DLD1 (cell line): ENCODE measurements around the gene MICAL2.

Source experiments
- in situ Hi-C: cut with HindIII; loops from 2 replicates; pipeline ENCODE4 v1.10.0; 2017; ENCODE audit warnings: low sequenced_read_pairs

The MICAL2 gene

GRCh38 chr11:12098601-12099000 lies 11.8 kb upstream of the MICAL2 start:
- in situ Hi-C loops = no loop called here

- in situ Hi-C loops = no loop called here
Observed at GRCh38 chr11:12099132-12099873, 11.1 kb upstream of the MICAL2 start.

- in situ Hi-C loops = no loop called here
Observed at GRCh38 chr11:12100429-12100828, 10.0 kb upstream of the MICAL2 start.

DNA sequence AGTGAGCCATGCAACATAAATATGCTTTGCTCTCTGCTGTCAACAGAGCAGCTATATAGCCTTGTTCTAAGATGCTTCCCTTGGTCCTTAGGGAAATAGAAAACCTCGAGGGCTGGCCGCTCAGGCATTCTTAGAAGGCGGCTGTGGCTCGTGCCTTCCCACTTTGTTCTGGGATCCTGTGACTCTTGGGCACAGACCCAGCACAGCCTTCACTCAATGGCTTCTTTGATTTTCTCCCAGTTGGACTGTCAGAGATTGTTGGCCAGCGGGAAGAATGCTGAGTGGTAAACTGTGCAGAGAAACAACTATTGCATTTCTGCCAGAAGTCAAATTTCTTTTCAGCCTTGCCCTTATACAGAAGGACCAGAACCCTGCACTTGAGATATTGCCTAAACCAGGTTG lies 9.5 kb upstream of the MICAL2 start:
- in situ Hi-C loops = no loop called here

DNA sequence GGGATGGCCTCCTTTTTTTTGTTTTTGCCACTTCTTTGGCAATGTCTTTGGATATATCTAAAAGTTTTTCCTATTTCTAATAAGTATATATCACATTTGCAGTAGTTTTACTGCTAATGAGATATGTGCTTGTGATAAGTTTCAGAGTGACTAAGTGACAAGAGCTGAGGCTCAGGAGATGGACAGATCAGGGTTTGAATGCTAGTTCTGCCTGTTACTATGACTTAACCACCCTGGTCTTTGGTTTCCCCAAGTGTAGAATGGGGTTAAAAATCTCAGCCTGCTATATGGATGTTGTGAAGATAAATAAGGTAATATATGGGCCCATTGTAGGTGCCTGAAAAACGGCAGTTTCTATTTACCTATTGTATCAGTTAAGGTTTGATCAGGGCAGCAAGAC lies 9.1 kb upstream of the MICAL2 start:
- in situ Hi-C loops = no loop called here

DNA sequence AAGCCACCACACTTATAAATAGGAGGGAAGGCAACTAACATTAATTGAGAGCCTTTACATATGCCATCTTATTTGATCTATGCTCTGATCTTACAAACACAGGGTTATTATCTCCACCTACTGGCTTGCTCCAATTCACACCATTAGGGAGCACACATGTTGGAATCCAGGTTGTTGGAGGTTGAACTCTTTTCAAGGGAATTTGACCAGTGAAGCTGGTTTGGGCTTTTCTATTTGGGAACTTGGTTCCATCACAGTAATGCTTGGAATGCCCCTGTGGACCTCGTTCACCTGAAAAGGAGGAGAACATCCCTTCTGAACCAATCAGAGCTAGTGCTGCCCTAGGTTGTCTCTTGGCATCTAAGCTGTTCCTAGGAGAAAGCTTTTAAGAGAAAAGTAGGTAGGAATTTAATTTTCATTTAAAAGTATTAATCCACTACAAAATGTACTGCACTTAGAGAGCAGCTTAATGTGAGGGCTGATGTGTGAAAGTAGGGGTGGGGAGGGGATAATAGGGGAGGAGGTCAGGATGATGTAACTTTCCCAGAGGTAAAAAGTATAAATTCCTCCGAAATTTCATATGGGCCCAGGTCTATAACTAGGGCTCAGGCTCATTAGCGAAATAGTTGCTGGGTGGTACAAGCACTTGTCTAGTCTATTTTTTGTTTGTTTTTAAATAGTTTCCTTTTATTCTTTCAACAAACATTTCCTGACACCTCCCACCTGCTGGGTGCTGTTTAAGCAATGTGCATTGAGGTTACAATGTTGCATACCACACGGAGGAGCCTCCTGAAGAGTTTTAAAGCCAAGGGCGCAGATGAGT lies 7.6 kb upstream of the MICAL2 start:
- in situ Hi-C loops = no loop called here

DNA sequence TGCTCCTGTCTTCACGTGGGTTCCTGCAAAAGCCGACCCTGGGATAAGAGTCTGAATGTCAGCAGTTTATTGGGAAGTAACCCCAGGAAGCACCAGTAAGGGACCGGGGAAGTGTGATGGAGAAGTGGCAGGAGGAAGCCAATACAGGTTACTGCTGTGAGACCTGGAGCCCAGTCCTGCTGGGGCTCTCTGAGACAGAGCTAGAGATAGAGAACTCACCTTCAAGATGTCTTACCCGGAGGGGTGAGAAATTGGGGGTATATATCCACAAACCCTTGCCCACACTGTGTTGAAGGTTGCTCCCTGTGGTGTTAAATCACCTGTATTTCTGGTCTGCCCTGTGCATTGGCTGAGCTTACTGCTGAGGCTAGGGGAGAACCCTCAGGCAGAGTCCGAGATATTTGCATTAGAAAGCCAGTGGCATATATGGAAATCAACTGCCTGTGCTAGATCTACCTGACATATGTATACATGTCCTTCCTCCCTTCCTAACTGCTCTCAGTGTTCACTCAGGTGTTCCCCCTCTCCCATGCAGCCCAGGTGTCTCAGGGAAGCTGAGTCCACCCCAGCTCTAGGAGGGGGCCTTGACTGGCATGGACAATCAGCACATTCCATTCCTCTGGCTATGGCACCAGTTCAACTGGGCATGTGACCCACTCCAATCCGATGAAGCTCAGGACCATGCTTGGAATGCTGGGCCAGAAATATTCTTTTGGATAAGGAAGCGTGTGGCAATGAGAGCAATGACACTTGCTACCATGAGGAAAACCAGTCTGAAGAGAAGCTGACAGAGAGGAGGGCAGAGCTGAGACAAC lies 6.8 kb upstream of the MICAL2 start:
- in situ Hi-C loops = no loop called here

DNA sequence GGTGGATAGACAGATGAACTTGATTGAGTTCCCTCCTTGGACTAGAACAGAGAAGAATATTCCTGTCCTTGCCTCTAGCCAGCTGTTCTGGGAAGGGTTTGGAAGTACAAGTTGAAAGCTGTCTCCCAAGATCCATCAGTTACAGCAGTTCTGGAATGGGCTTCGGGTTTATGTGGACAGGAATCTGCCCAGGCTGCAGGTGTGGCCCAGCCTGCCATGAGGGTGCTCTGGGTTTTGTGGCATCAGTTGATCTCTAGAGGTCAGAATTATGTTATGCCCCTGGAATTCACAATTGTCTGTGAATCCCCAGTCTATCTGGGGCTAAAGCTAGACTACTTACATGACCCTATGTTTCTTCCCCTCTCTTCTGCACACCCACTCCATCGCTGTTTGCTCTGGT lies 4.9 kb upstream of the MICAL2 start:
- in situ Hi-C loops = no loop called here

- in situ Hi-C loops = no loop called here
Observed at GRCh38 chr11:12106101-12106500, 4.3 kb upstream of the MICAL2 start.

DNA sequence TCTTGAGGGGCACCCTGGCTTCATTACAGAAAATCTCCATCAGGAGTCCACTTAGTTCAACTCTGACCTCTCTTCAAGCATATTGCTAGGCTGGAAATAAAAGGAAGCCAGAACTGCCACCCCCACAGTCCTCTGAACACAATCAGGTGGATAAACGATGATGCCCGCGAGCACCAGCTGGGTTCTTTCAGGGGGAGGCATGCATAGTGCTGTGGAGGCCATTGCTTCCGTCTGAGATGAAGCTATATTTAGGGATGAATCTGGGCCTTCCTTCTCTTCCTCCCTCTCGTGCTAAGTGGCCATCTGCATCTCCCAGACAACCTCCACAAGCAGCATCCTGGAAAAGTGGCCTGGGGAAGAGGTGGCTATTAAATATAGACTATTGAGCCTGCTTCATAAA lies 3.9 kb upstream of the MICAL2 start:
- in situ Hi-C loops = no loop called here

- in situ Hi-C loops = no loop called here
Observed at GRCh38 chr11:12108875-12109453, 1.4 kb upstream of the MICAL2 start.

DNA sequence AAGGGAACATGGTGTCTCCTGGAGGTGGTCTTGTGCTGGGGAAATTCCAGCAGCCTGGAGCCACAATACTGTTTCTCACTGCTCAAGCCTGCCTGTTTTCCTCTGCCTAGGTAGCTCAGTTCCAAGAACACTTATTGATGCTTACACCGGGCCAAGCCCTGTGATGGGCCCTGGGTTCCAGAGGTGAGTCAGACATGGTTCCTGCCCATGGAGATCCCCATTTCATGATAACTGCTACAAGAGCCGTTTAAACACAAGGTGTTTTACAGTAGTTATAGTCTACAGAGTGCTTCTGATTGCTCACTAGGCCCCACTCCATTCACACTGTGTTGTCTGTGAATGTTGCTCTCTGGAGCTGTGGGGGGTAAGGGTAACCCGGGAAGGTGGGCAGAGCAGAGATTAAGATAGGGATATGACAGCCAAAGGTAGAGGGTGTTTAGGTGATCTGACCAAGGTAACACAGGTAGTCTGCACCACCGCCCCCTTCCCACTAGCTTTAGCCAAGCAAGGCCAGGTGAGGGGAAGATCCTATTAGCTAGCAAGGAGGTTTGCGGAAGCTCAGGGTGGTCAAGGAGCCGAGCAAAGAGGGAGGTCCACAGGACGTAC lies 696 bp upstream of the MICAL2 start:
- in situ Hi-C loops = no loop called here

- in situ Hi-C loops = no loop called here
Observed at GRCh38 chr11:12110714-12111548, 541 bp downstream of the MICAL2 start.

DNA sequence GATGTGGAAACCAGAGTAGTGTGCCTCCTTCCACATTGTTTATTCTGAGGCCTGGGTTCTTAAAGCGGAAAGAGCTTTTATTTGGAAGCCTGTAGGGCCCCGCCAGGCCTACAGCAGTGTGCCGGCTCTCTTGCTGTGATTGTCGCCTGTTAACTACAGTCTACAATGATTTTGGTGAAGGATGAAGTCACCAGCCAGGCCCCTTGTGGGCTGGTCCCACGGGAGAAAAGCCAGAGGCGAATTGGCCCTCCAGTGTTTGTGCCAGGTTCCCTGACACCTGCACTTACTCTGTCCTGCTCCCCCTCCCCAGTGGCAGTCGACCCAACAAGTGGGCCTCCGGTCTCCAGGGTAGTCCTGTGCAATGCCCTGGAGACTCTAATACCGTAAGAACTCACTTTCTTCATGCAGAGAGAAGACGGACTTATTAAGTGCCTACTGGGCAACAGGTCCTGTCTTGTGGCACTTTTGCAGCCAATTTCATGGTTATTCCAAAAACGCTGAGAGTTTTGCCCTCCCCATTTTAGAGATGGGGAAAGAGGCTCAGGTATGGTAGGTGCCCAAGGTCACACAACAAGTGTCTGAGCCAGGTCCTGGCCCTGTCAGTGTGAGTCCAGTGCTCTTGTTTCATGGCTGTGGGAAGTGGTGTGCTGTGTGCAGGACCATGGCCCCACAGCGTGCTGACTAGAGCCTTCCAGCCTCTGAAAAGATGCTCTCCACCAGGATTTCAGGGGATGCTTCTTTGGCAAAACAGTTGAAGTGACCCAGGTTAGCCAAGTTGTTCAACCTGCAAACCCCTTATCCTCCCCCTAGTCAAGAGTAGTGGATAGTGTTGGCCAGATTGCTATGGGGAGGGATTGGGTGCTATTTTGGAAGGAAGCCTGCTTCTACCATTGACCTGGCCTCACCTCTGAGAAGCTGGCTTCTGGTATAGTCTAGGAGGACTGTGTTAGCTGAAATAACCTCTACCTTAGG lies 1.4 kb downstream of the MICAL2 start:
- in situ Hi-C loops = no loop called here

DNA sequence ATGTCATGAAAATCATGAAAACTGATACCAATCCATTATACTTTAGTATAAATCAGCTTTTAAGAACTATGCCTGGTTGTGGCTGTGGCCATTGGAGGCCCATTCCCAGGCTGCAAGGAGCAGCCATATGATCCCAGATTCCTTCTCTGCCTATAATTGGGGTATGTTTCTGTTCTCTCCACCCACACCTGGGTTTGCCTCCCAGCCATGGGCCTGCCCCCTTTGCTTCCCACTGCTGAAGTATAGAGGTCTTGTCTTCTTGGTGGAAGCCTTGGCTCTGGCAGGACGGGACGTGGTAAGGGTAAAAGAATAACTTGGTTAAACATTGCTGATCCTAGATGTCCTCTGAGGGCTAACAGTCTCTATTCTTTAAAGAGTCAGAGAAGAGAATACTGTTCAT lies 2.4 kb downstream of the MICAL2 start:
- in situ Hi-C loops = no loop called here

DNA sequence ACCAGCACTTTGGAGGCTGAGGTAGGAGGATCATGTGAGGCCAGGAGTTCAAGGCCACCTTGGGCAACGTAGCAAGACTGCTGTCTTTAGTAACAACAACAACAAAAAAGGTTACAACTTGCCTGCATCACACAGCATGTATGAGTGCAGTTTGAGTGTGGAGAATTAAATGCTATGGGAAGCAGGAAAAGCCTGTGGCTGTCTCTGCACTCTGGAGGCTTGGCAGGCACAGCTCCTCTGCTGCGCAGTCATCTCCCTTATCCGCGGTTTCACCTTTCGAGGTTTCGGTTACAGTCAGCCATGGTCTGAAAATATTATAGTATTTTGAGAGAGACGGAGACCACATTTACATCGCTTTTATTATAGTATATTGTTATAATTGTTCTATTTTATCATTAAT lies 2.9 kb downstream of the MICAL2 start:
- in situ Hi-C loops = no loop called here

DNA sequence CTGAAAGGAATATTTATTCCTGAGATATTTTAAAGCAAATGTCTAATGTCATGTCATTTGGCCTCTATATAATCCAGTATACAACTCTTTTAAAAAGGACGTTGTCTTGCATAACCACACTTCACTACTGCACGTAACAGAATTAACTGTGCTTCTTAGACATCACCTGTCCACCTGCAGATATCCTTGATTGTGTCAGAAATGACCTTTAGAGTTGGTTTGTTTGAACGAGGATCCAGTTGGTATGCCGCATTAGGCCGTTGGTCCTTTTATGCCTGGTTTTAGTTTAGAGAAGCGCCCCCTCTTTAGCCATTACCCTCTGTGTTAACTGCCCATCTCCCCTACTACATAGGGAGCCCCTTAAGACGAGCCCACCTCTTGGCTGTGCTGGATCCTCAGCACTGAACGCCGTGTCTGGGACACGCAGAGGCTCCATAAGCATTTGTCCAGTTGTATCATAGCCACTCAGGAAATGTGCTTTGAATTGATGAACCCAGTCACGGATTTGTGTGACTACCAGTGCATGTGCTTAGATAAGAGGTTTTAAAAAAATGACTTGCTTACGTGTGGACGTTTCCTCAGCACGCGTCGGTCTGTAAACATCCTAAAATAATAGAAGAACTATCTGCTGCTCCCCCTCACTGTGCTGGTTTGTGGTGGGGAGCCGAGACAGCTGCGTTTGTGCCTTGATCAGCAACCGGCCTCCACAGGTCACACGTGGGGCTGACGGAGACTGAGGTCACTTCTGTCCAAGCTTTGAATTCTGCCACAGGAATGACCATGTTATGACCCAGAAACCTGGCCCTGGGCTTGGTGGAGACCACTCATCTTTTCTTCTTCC lies 4.0 kb downstream of the MICAL2 start:
- in situ Hi-C loops = no loop called here
